Measurements from ENCODE around the gene RYK. TPM values are rescaled to one million over a fixed set of nuclear protein-coding genes. Genes with fewer than 3 reads are reported as not detected.

Gene RYK
- total RNA-seq, 1 donor from 2014 or later: 134 TPM

DNA sequence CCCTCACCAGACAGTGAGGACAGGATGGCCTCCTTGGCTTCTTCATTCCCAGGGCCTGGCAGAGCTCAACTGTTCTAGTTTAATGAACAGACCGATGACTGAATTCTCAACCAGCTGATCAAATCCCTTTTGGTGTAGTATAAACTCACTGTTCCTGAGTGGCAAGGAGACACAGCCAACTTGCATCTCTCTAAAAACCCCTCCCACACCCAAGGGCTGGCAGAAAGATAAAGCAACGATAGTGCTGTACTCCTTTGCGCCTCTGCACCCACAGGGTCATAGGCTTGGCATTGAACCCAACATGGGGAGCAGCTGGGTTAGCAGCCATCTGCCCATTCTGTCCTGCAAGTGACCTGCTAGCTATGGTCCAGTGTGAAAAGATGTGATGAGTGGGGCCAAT is 103.2 kb downstream of the RYK start:
- H3F3A ChIP-seq (ENCODE audit: low read depth): no peaks in the 10 kb centered on the region
- no peaks in the 10 kb centered on the region for H3K27me3 ChIP-seq
- peaks cover under 1% of the 10 kb centered on the region for H3K9me3 Mint-ChIP-seq
- H2AFZ ChIP-seq (replicated peaks): no peak overlapping the region
- H3K36me3 Mint-ChIP-seq: peaks cover 15% of the 10 kb centered on the region
- H3K9me3 ChIP-seq (ENCODE audit: low read depth): no peaks in the 10 kb centered on the region
- no peak overlapping the region for H3K9ac ChIP-seq
- peaks cover 8% of the 10 kb centered on the region for H3K4me1 Mint-ChIP-seq
- H3K4me2 ChIP-seq: no peak overlapping the region
- no peak overlapping the region for H3K4me3 ChIP-seq
- DNase-seq (ENCODE audit: low spot score): no peak
- no peak for TF ChIP-seq EZH2phosphoT487 (IDR thresholded peaks at IDR 0.05)
- no peak for TF ChIP-seq CTCF (IDR thresholded peaks at IDR 0.05)
- no peak for TF ChIP-seq EZH2 (IDR thresholded peaks at IDR 0.05)
- no peaks in the 10 kb centered on the region for H3K36me3 ChIP-seq
- no peak overlapping the region for H3K27ac Mint-ChIP-seq
- H4K20me1 ChIP-seq (ENCODE audit: low read depth): no peaks in the 10 kb centered on the region
- no peaks in the 10 kb centered on the region for H3K27me3 Mint-ChIP-seq (ENCODE audit: insufficient read depth, low read depth)
- H3K79me2 ChIP-seq (ENCODE audit: low read depth): no peaks in the 10 kb centered on the region
- peaks cover 6% of the 10 kb centered on the region for H3K4me1 ChIP-seq
- H3K27ac ChIP-seq: no peak overlapping the region
- no peak overlapping the region for H3K4me3 Mint-ChIP-seq

GRCh38 chr3:134146666-134147065 is 104.0 kb downstream of the RYK start:
- no peak for DNase-seq (ENCODE audit: low spot score)
- Mint-ChIP-seq H3K4me1 (peaks cover 8% of the 10 kb centered on the region), H3K9me3 (peaks cover 2% of the 10 kb centered on the region), H3K27me3 (ENCODE audit: insufficient read depth, low read depth) (no peaks in the 10 kb centered on the region), H3K36me3 (peaks cover 13% of the 10 kb centered on the region), H3K4me3 (no peak overlapping the region), H3K27ac (no peak overlapping the region)
- H3K36me3 ChIP-seq: no peaks in the 10 kb centered on the region
- H3K27me3 ChIP-seq: no peaks in the 10 kb centered on the region
- no peaks in the 10 kb centered on the region for H3F3A ChIP-seq (ENCODE audit: low read depth)
- H3K4me2 ChIP-seq: no peak overlapping the region
- no peak overlapping the region for H2AFZ ChIP-seq (replicated peaks)
- H3K4me1 ChIP-seq: peaks cover 6% of the 10 kb centered on the region
- no peak overlapping the region for H3K4me3 ChIP-seq
- no peak overlapping the region for H3K9ac ChIP-seq
- no peaks in the 10 kb centered on the region for H3K79me2 ChIP-seq (ENCODE audit: low read depth)
- no peak for TF ChIP-seq EZH2 (IDR thresholded peaks at IDR 0.05)
- no peak for TF ChIP-seq CTCF (IDR thresholded peaks at IDR 0.05)
- no peak for TF ChIP-seq EZH2phosphoT487 (IDR thresholded peaks at IDR 0.05)
- no peaks in the 10 kb centered on the region for H3K9me3 ChIP-seq (ENCODE audit: low read depth)
- H3K27ac ChIP-seq: no peak overlapping the region
- H4K20me1 ChIP-seq (ENCODE audit: low read depth): no peaks in the 10 kb centered on the region

DNA sequence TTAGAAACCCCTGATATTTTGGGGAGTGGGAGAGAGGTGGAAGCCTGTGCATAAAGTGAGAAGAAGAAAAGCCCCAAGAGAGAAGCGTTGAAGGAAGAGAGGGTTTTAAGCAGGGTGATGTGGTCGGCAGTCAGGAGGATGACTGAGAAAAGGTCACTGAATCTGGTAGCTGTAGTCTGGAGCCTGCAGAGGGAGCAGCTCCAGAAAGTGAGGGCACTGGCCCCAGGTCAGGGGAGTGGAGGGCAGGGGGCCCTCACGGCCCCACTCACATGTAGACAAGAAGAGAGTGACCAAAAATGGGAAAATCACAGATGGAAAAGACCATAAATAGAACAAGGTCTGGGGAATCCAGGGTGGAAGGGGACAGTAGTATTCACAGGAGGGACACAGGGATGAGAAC is 105.5 kb downstream of the RYK start:
- Mint-ChIP-seq H3K4me3 (no peak overlapping the region), H3K27ac (no peak overlapping the region), H3K27me3 (ENCODE audit: insufficient read depth, low read depth) (no peaks in the 10 kb centered on the region), H3K36me3 (peaks cover 18% of the 10 kb centered on the region), H3K9me3 (peaks cover 9% of the 10 kb centered on the region), H3K4me1 (peaks cover 8% of the 10 kb centered on the region)
- H3K4me3 ChIP-seq: no peak overlapping the region
- H3K4me2 ChIP-seq: no peak overlapping the region
- H3K79me2 ChIP-seq (ENCODE audit: low read depth): no peaks in the 10 kb centered on the region
- no peaks in the 10 kb centered on the region for H3K27me3 ChIP-seq
- H2AFZ ChIP-seq (replicated peaks): no peak overlapping the region
- H3K4me1 ChIP-seq: peaks cover 6% of the 10 kb centered on the region
- no peaks in the 10 kb centered on the region for H4K20me1 ChIP-seq (ENCODE audit: low read depth)
- no peak overlapping the region for H3K27ac ChIP-seq
- no peaks in the 10 kb centered on the region for H3K9me3 ChIP-seq (ENCODE audit: low read depth)
- TF ChIP-seq EZH2phosphoT487 (IDR thresholded peaks at IDR 0.05): no peak
- TF ChIP-seq EZH2 (IDR thresholded peaks at IDR 0.05): no peak
- peak; percentile 33 for TF ChIP-seq CTCF (IDR thresholded peaks at IDR 0.05)
- H3K36me3 ChIP-seq: no peaks in the 10 kb centered on the region
- H3F3A ChIP-seq (ENCODE audit: low read depth): no peaks in the 10 kb centered on the region
- DNase-seq (ENCODE audit: low spot score): no peak
- no peak overlapping the region for H3K9ac ChIP-seq
